ENCODE measurements around the gene WDR62.
A peak's percentile ranks its signal among the peaks of the same experiment; 100 is the strongest.

DNA sequence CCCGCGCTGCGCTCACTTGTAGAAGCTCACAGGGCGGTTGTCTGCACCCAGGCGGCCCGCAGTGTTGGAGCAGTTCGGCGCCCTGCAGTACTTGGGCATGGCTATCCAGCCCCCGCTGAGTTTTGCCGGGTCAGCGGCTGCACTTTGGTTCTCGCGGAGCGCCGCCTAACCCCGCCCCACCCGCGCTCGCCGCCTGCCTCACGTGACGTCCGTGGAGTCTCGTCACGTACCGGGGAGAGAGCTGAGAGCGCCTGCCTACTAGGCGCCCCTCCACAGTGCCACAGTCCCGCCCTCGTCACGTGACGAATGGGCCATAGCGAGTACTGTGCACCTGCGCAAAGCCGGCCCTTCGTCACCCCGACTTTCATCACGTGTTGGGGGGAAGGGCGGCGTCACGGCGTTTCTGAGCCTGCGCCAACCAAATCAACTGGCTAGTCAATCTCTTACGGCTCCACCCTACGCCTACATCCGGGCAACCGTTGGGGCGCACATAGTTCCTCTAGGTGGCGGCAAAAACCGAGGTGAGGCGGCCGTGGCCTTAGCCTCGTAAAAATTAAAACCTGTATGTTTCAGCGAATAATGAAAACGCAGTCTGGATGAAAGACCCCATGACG lies 471 bp upstream of the WDR62 start, which contains the start of gene THAP8:
- TF ChIP-seq CTCF (conservative IDR thresholded peaks at IDR 0.05; ENCODE audit: low read length) (peak; percentile 65), EZH2phosphoT487 (IDR thresholded peaks at IDR 0.05; ENCODE audit: borderline replicate concordance, low read depth, low read length) (no peak)

All from OCI-LY7 (cell line).